HG02840 (cell line): ENCODE data around the gene GALNT2.

Experiments used
- ATAC-seq: cut with Tn5 transposase; IDR thresholded peaks from one replicate; pipeline ENCODE4 v1.9.1; 2021; ENCODE audit warnings: mild to moderate bottlenecking, moderate library complexity, moderate number of reproducible peaks; ENCODE audit not compliant: unreplicated experiment, low FRiP score

The GALNT2 gene

DNA sequence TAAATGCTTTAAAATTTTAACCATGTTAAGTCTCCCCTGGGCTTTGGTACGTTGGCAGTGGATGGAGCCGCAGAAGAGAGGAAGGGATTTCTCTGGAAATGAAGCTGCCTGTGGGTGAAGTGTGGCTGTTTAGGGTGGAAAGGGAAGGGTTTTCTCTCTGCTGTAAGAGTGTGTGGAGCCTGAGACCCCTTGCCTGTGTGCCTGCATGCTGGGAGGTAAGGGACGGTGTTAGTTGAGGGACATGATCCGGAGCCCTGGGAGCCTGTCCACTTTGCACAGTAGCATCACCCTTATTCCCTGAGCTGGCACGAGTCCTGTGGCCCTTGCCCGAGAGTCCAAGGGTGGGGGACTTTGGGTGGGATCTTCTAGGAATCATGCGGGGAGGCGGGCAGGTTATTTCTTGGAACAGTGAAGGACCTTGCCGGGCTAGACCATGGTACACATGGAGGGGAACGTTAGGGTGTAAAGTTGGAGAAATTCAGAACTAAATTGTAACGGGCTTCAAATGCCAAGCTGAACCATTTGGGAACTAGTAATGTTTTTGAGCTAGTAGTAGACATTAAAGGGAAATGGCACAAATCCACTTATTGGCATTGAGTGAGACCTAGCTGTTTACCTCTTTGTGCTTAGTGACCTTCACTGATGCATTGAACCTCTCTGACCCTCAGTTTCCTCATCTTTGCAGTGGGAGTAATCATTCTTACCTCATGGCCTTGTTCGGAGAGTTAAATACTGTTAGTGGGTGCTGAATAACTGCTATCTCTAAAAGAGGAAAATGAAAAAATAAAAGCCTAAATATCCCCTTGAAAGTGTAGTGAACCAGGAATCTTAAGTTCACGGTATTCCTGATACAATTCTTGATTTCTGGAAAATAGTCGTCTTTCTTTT lies 3.5 kb downstream of the GALNT2 start:
- no peak for ATAC-seq

GRCh38 chr1:230071316-230071715 lies 4.3 kb downstream of the GALNT2 start:
- ATAC-seq, result no peak

- ATAC-seq, result no peak
These were observed 5.3 kb downstream of the GALNT2 start for GRCh38 chr1:230072296-230072695.

- no peak for ATAC-seq
These were observed 5.8 kb downstream of the GALNT2 start for GRCh38 chr1:230072866-230073265.

DNA sequence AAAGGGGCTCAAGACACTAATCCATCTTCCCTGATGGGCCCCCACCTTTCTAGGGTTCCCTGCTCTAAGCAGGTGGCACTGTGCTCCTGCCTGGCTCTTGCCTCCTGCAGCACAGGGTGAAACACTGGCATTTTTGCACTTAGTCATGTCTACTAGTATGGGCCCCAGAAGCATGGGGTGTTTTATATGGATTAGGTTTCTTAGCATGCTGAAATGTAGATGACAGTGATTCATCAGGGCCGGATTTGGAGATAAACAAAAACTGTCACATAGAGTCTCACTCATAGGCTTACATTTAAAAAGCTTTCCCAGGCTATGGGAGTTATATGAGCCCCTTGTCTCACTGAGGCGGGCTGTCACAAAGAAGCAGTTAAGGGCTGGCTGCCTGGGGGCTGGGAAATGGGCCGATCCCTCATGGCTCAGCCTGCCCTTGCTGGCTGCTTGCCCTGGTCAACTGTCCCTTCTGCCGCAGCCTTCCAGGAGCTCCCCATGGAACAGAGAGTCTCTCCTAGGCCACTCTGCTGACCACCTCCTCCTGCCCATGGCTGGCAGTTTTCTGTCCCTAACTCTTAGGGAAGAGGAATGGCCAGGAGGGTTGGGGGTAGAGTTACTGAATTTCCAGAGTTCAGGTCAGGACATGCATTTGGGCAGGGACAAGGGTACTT lies 6.5 kb downstream of the GALNT2 start:
- ATAC-seq, result no peak

DNA sequence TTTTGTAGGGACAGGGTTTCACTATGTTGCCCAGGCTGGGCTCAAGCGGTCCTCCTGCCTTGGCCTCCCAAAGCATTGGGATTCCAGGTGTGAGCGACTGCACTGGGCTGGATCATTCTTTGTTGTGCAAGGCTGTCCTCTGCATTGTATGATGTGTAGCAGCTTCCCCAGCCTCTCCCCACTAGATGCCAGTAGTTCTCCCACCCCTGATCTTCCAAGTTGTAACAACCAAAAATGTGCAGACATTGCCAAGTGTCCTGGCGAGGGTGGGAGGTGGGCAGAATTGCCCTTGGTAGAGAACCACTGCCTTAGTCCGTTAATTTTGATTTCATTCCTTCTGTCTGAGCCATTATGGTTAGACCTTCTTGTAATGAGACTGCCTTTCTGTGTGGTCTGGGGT lies 7.2 kb downstream of the GALNT2 start:
- ATAC-seq, result no peak

GRCh38 chr1:230074762-230075161 lies 7.7 kb downstream of the GALNT2 start:
- ATAC-seq, result no peak

DNA sequence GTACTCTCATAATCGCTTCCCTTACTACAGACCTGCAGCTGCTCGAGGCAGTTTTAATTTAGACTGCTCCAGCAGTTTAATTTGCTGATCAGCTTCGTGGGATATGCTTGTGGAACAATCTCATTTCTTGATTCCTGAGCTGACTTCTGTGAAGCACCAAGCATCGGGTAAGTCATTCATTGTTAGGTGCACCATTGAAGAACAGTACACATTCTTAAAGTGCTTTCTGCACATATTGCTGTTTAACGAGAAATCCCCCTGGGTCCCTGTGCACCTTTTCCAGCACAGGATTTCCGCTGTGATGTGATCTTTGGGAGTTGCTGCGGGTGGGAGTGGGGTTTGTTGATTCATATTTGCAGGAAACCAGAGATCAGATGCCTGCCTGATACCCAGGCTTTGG lies 9.1 kb downstream of the GALNT2 start:
- ATAC-seq, result no peak

GRCh38 chr1:230077011-230077410 lies 10.0 kb downstream of the GALNT2 start:
- no peak for ATAC-seq

- ATAC-seq, result no peak
These were observed 10.6 kb downstream of the GALNT2 start for GRCh38 chr1:230077436-230078213.

DNA sequence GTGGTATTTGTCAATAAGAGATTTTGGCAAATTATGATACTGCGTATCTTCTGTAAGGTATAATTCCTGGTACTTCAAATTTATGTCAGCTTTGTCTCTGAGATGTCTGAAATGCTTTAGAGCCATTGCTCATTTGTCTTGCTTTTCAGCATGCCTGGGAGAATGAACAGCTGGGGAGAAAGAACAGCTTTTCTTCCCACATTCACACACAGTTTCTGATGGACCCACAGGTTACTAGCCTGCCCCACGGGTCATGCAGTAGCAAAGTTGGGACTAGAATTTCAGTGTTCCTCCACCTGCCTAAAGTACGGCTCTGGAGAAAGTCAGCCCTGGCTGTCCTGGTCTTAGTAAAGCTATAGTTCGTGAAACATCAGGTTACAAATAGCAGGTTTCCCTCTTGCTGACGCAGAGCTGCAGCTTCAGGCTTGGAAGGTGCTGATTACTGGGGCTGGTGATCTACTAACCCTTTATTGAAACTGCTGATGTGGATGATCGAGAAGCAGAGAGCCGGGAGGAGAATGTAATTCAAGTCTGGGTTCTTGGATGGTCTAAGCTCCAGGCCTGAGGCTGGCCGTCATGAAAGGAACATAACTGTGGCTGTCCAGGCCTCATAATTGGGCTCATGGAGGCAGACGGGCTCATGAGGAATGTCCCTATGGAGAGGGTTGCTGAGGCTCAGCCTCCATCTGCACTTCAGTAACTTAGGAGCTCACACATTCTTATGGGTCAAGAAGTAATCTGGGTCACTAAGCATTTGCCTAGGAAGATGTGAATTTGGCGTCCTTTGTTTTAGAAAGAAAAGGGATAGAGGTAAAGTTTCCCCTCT lies 12.4 kb downstream of the GALNT2 start:
- no peak for ATAC-seq

DNA sequence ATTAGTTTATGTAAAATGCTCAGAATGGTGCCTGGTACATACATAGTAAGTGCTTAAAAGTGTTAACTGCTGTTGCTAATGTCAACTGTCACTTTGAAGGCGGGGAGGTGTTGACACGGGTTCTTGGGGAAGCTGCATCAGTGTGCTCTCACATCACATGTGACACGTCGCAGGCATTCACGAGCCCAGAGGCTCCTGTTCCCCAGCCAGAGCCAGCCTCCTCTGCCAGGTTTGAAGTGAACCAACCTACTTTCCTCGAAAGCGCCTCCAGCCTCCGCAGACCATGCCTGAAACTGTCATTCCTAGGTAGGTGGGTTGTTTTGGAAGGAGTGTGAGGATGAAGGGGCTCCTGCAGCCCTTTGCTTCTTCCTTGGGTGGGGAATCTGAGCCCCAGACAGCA lies 13.8 kb downstream of the GALNT2 start:
- no peak for ATAC-seq

- no peak for ATAC-seq
These were observed 14.7 kb downstream of the GALNT2 start for GRCh38 chr1:230081751-230082150.

GRCh38 chr1:230082211-230082610 lies 15.2 kb downstream of the GALNT2 start:
- no peak for ATAC-seq

DNA sequence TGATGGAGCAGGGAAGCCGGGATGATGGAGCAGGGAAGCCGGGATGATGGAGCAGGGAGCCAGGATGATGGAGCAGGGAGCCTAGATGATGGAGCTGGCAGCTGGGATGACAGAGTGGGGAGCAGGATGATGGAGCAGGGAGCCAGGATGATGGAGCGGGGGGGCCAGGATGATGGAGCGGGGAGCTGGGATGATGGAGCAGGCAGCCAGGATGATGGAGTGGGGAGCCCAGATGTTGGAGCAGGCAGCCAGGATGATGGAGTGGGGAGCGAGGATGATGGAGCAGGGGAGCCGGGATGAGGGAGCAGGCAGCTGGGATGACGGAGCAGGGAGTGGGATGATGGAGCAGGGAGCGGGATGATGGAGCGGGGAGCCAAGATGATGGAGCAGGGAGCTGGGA lies 16.0 kb downstream of the GALNT2 start:
- ATAC-seq, result no peak

DNA sequence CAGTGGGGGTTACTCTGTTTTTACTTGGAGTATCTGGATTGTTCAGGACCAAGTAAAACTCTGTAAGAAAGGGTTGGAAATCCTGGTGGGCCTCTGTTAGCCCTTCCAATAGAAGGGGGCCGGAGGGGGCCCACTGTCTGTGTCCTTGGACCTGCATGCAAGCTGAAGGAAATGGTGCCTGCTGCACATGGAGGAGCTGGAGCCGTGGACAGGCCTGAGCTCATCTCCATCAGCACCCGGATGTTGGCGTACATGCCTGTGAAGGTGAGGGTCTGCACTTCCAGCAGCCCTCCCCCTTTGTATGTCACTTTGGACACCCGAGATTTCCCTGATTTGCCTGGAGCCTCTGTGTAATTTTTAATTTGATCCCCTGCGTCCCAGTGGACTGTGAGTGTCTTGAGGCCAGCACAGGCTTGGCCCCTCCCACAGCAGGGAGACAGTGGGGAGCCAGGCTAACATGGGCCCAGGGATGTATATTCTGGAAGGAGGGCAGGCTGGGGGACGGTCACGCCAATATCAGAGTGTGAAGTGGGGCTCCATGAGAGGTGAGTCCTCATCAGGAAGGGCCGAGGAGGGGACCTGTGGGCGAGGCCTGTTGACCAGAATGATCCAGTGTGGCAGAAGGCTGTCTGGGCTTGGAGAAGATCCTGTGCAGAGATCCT lies 16.8 kb downstream of the GALNT2 start:
- ATAC-seq, result no peak

DNA sequence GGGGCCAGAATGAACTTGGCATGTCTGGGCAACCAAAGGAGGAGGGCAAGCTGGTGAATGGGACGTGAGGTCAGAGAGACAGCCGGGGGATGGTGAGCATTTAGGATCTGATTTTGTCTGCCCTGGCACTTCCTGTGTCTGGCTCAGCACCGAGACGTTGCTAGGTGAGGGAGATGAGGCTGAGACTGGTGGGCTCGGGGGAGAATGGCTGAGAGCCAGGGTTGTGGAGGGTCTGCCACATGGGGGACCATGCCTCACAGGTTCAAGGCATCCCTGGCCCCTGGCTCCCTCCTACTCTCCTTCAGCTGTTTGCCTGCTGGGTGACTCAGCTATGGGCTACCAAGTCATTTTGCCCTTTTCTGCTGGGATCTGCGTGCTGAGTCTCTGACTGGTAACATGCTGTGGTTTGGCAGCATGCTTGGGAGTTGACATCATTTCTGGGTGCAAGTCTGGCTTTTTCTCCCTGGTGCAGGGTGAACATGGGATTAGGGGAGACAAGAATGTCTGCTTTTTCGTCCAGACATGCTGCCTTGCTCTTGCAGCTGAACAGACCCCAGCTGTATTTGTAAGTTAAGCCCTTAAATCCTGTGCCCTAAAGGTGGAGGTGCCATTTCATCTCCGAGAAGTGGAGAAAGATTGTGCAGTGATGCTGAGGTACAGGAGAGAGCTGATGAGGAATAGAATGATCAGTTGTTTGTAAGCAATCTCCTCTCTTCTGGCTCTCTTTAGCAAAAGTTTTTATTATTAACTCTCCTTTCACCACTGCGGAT lies 17.6 kb downstream of the GALNT2 start:
- no peak for ATAC-seq

DNA sequence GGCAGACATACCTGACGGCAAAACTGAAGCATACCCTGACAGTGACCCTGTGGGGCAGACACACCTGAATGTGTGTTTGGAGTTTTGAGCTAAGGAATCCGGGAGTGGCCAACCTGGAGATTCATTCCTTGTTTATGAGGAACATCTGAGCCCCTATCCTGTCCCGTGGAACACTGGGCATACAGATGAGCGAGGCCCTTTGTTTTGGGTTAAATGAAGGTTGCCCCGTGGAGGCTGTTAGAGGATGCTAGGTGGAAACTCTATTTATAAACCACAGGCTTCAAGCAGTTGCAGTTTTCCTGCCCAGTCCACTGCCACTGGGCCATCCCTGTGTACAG lies 18.1 kb downstream of the GALNT2 start:
- ATAC-seq, result no peak

- ATAC-seq, result no peak
These were observed 19.1 kb downstream of the GALNT2 start for GRCh38 chr1:230086151-230086550.
